GDM1 (cell line): Measurements from ENCODE around the gene HDGFL3.
"Not testable (repeated sequence)": the region's sequence is repeated elsewhere in the genome, so short reads cannot be mapped to it uniquely, and the experiment has no call there.

Experiments used
- DNase-seq: peaks from one replicate; lab custom pipeline; 2025; lab: John Stamatoyannopoulos, UW

HDGFL3 gene

DNA sequence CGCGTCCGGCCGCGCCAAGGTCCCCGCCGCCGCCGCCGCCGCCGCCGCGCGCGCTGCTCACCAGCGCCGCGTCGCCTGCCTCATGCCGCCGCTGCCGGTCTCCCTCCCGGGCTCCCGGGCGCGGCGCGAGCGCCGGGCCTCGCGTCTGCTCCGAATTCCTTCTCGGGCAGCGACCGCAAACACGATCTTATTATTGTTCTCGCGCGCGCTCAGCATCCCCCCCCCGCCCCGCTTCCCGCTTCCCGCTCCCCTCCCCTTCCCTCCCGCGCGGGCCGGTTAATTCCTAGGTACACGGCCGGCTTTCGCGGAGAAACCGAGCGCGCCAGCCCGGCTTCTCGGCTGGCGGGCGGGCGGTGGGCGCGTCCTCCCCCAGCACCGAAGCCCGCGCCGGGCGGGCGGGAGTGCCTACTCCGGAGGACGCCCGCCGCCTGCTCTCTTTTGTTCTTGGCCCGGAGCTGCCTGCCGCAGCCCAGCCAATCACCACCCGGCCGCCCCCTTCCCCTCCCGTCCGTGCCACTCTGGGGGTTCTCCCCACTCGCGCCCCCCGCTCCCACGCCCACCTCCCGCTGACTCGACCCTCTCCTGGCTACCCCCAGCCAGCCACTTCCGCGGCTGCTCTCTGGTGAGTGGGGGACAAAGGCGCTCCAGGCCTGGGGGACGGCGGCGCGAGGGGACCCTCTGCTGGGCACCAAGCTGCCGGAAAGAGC lies at the start of gene HDGFL3:
TSS of gene HDGFL3 (minus strand) at position 164 of the 707 bp plus-strand sequence. CDS start 409 bp downstream, outside the sequence.
- no peak for DNase-seq

DNA sequence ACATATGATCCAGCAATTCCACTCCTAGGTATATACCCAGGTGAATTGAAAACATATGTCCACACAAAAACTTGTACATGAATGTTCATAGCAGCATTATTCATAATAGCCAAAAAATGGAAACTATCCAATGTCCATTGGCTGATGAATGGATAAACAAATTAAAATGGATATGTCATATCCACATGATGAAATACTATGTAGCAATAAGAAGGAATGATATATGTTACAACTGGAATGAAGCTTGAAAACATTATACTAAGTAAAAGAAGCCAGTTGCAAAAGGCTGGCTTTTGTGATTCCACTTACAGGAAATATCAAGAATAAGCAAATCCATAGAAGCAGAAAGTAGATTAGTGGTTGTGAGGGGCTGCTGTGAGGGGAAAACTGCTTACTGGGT lies 43.2 kb upstream of the HDGFL3 start:
- no peak for DNase-seq

DNA sequence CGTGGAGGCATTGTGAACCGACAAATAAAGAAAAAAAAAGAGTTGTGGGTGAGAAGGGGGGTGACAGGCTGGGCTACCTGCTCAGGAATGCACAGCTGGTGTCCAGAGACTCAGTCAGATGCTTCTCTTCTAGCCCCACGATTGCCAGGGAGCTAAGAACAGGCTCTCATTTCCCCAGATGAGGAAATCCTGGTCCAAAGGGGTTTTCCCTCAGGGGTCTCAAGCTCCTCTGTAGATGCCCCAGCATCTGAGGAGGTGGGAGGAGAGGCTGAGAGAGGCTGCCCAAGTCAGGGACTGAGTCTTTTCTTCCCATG lies 41.4 kb upstream of the HDGFL3 start:
- no peak for DNase-seq

DNA sequence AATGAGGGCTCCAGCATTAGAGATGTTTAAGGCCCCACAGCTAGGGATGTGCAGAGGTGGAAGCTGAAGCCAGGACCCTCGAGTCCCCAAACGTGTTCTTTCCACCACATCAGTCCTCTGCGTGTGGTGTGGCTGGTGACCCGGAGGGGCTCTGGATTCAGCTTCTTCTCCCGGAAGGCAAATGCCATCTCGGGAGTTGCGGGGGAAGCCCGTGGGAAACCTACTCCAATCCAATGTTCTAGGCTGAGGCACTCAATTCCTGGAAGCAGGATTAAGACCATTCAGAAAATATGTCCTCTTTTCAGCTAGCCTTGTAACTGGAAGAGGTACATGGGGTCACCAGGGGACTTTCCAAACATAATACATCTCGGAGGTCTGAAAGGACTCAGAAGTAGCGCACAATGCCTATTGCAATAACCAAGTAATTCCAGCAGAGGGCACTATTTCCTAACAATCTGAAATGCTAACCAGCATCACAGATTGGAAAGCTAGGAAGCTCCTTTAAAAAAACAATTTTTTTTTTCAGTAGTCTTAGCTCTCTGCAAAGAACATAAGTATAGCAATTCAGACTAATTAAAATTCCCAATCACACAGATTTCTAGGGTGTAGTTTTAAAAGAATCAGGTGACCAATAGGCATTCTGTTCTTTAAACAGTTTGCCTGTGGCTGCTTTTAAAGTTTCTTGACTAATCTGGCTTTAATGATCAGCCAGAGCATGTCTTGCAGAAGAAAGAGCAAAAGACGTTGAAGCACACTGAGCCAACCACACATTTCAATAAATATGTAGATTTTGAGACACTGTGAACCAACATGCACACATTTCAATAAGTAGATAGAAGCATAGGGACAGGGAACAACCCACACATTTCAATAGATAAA lies 40.8 kb upstream of the HDGFL3 start:
- peak; percentile 3 for DNase-seq

DNA sequence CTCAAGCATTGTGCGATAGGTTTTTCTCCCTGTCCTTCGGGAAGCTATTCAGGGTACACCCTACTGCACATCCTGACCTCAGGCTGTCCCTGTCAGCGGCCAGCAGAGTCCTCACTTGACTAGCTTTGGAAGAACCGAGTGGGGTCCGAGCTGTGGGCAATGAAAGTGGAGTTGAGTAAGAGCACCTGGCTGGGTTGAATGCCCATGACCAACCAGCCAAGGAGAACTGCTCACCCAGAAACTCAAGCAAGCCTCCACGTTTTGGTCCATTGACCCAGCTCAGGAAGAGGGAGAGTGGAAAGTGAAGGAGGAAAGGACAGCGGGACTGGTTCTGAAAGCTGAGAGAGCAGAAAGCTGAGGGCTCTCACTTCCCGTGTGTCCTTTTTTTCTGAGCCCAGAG lies 36.0 kb upstream of the HDGFL3 start:
- no peak for DNase-seq

DNA sequence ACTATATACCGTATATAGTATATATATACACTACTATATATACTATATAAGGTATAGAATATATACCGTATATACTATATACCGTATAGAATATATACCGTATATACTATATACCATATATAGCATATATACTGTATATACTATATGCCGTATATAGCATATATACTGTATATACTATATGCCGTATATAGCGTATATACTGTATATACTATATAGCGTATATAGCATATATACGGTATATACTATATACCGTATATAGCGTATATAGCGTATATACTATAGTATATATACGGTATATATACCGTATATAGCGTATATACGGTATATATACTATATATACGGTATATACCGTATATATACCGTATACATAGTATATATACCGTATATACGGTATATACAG lies 22.6 kb upstream of the HDGFL3 start:
- no peak for DNase-seq

DNA sequence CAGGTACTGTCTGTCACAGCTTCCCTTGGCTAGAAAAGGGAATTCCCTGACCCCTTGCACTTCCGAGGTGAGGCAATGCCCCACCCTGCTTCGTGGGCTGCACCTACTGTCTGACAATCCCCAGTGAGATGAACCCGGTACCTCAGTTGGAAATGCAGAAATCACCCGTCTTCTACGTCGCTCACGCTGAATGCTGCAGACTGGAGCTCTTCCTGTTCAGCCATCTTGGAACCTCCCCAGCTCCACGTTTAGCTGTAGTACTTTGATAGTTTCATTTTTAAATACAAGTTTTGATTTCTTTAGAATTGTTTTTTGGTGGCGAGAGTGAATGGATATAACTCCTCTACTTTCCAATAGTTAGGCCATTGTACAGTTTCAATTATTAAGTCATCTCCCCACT lies 17.8 kb upstream of the HDGFL3 start:
- DNase-seq = no peak

DNA sequence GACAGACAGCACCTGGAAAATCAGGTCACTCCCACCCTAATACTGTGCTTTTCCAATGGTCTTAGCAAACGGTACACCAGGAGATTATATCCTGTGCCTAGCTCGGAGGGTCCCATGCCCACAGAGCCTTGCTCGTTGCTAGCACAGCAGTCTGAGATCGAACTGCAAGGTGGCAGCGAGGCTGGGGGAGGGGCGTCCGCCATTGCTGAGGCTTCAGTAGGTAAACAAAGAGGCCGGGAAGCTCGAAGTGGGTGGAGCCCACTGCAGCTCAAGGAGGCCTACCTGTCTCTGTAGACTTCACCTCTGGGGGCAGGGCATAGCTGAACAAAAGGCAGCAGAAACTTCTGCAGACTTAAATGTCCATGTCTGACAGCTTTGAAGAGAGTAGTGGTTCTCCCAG lies 14.2 kb upstream of the HDGFL3 start:
- not testable (repeated sequence) for DNase-seq

DNA sequence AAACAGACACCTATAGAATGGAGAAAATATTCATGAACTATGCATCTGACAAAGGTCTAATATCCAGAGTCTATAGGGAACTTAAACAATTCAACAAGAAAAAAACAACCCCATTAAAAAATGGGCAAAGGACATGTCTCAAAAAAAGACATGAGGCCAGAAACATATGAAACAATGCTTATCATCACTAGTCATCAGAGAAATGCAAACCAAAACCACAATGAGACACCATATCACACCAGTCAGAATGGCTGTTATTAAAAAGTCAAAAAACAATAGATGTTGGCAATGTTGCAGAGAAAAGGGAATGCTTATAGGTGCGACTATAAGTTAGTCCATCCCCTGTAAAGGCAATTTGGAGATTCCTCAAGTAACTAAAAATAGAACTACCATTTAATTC lies 11.4 kb upstream of the HDGFL3 start:
- no peak for DNase-seq

DNA sequence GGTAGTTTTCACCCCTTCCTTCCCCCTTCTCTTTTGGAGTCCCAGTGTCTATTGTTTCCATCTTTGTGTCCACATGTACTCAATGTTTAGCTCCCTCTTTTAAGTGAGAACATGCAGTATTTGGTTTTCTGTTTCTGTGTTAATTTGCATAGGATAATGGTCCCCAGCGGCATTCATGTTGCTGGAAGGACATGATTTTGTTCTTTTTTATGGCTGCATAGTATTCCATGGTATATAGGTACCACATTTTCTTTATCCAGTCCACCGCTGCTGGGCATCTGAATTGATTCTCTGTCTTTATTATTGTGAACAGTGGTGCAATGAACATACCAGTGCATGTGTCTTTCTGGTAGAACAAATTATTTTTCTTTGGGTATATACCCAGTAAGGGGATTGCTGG lies 7.7 kb upstream of the HDGFL3 start:
- DNase-seq = no peak

DNA sequence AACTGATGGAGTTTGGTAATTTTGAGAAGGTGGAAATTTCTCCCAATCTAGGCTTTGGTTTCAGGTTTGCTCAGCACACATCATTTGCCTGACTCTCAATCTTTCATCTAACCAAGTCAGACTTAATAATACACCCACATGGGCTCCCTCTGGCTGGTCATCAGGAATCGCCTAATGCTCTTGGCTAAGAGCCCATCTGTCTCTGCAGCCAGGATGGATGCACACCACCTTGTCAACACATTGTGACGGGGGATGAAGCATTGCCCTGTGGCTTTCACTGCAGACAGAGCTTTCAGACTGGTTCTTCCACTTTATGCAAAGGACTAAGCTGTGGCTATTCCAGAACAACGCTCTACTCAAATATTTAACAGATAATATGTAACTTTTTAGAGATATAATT lies 3.0 kb upstream of the HDGFL3 start:
- DNase-seq = no peak

DNA sequence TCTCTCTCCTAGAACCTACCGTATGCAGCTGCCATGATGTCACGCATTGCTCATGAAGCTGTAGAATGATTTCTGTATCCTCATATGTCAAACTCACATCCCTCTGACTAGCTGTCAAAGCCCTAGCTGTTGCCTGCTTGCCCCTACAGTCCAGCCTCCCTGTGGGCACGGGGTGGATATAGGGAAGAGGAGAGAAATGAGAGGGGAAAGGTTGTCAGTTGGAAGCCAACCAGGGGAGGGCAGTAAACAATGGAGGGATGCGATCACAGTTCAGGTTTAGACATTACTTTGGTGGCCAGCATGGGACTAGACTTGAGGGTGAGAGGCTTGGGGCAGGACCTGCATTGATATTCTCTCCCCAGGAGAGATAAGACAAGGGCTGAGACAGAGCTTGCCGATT lies 1.7 kb upstream of the HDGFL3 start:
- DNase-seq = no peak

DNA sequence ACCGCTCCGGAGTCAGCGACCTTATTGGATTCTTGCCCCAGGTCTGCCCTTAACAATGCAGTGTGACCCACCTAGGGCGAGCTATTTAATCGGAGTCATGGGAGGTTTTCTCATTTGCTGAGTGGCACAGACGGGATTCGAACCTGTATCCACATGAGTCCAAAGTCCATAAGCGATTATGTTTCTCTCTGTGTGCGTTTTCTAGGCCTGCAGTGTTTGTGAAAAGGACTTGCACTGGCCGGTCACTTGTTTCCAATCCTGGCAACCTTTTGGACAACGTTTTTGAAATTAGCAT lies 691 bp upstream of the HDGFL3 start:
- DNase-seq = no peak

DNA sequence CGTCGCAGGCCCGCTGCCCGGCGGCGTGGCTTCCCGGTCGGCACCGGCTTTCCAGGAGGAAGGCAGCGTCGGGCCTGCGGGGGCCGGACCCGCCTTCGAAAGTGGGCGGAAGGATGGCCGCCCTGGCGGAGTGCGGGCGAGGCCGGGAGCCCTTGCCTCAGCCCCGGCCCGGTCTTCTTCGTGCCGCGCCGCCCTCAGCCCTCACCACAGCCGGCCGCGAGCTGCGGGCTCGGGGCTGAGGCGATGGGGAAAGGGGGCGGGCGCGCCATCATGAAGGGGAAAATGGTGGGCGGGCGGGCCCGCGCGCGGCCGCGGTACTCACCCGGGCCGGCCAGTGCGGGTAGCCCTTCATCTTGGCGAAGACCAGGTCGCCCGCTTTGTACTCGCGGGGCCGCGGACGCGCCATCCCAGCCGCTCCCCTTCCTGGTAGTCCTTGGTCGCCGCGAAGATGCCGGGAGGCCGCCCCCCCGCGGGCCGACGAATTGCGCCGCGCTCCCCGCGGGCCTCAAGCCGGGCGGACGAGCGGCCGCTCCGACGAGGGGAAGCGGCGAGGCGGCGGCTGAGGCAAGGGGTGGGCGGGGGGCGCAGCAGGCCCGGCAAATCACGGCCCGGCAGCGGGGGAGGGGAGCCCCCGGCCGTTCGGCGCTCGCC lies 489 bp downstream of the HDGFL3 start:
- no peak for DNase-seq

DNA sequence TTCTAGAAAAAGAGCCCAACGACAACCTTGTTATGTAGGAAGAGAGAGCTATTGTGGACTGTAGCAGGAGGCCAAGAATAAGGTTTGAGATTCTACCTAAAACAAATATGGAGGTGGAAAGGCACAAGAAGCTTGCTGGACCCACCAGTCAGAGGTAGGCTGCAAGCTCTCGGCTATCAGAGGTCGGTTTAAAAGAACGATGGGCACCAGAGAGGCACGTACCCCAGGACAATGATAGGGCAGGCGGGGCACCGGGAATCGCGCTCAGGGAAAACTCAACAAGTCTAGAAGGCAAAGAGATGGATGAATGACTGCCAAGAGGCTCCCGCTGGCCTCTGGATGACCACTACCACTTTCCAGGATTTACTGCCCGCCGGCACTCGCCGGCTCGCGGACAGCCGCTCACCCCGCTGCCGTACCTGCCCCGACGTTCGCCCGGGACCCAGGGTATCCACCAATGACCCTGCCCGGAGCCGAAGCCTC lies 1.1 kb downstream of the HDGFL3 start:
- DNase-seq = no peak

DNA sequence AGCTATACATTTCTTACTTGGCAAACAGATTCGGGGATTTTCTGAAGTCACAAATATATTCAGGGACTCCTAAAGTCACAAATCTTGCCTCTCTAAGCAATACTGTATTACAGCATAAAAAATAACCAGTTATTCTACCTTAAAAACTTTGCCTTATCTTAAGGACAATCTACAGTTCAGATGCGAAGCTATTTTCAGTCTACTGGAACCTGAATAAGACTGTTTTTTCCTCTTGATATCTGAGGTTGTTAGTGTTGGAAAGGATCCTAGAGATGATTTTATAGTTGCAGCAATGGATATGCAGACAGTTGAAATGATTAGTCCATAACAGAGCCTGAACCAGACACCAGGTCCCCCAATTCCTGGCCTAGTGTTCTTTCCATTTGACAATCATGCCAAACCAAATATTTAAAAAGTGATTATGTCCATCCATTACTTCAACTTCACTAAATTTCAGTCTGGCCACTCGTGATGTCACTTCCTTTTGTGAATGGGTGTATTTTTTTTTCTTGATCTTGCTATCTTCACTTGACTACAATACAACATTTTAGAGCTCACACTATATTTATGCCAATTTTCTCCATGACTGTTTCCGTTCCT lies 1.8 kb downstream of the HDGFL3 start:
- DNase-seq = no peak

DNA sequence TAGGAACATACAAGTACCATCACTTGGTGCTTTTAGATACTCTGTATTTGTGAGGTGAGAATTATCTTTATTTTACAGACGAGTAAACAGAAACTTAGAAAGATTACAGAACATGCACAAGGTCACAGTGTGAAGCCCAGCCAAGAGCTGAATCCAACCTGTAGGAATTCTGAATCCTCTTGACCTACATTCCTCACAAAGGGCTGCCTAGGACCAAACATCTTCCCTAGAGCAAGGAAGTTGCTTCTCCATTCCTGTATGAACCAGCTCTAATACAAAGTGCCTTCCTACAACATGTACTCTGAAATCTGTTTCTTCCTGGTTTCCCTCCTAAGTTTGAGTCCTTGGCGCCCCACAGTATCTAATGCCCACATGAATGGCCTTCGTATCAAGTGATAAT lies 2.9 kb downstream of the HDGFL3 start:
- DNase-seq = no peak

DNA sequence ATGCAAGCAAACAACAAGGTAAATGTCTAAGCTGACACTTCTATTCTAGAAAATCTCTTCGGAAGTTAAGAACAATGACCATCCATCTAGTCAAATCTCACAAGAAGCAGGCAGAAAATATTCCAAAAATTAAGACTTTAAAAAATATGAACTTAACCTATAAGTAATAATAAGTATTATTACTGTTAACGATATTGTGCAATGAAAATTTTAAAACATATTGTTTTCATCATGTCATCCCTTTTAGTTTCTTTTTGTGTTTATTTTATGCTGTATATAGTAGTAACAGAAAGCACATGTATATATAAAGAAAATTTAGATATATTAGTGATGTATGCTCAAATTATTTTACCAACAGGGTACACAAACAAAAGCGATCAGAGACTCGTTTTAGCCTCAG lies 4.1 kb downstream of the HDGFL3 start:
- no peak for DNase-seq

DNA sequence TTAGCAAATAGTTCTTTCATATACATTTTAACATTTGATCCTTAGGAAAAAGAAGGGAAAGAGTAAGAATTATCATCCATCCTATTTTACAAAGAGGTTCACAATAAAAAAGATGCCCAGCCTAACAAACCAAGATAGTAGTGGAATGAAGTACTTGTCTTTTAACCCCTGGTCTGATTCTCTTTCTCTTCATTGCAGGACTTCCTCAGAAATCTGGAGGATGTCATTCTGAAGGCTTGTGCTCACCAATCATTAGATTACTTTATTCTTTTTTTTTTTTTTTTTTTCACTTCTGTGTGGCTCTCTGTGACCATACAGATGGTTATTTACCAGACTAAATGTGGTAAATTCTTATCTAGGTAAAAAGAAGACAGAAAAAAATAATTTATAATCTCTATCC lies 7.0 kb downstream of the HDGFL3 start:
- no peak for DNase-seq

DNA sequence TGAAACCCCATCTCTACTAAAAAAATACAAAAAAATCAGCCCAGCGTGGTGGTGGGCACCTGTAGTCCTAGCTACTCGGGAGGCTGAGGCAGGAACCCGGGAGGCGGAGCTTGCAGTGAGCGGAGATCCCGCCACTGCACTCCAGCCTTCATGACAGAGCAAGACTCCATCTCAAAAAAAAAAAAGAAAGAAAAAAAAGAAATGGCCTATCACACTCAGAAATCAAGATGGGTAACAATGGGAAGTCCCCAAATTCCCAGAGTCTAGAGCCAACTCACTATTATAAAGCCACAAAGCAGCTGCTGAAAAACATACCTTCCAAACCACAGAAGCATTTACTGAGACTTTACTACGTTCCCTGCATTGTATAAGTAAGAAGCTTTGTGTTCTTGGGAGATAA lies 7.5 kb downstream of the HDGFL3 start:
- no peak for DNase-seq

DNA sequence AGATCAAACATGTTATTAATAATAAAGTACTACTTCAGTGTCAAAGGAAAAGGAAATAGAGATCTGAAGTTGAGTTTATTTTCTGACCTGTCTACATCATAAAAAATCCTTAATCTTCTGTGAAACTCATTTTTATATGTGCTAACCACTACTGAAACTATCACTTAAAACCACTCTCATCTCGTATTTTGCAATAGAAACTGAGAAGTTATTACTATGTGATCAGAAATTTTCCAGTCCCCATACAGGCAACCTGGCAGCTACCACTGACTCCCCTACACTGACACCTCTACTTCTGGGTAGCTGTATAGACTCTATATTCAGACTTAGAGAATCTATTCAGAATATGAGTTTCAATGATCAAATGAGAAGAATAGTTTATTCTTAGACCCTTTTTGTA lies 8.3 kb downstream of the HDGFL3 start:
- no peak for DNase-seq

DNA sequence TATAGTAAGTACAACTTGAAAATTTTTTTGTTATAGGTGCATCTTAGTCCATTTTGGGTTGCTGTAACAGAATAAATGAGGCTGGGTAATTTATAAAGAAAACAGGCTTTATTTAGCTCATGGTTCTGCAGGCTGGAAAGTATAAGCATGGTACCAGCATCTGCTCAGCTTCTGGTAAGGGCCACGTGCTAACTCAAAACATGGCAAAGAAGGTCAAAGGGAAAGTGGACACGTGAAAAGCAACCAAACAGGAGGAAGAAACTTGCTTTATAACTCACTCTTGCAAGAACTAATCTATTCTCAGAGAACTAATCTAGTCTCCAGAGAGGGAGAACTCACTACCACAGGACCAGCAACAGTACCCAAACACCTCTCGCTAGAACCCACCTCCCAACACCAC lies 9.1 kb downstream of the HDGFL3 start:
- DNase-seq = no peak

DNA sequence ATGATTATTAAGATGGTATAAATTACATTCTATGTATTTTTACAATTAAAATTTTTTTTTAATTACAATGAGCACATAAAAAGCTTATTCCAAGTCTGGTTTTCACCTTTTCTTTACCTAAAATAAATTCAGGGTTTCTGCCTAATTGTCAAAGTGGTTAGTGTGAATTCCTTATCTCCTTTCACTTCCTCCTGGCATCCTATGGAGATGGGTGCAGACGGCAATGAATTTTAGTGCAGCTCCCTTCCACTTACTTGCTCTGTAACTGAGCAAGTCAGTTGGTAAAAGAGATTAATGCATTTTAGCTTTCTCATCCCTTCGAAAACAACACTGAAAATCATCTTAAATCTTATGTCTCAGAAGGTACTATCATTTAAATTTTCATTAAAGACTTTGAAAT lies 13.1 kb downstream of the HDGFL3 start:
- DNase-seq = no peak
